ENCODE measurements around the gene INTS12. TPM values are rescaled to one million over a fixed set of nuclear protein-coding genes. Genes with fewer than 3 reads are reported as not detected.

Gene INTS12
- total and polyA plus RNA-seq, 9 donors: 8.2 to 24.9 (median 13.4) TPM

GRCh38 chr4:105683038-105683437 lies 25.5 kb downstream of the INTS12 start:
- Histone ChIP-seq H3K4me1 (ENCODE audit: insufficient read depth) (no peaks in the 10 kb centered on the region), H3K27ac (no peak overlapping the region), H3K36me3 (no peaks in the 10 kb centered on the region), H3K27me3 (no peaks in the 10 kb centered on the region), H3K4me3 (no peak overlapping the region), H3K9me3 (no peaks in the 10 kb centered on the region)
- intact Hi-C loops (cut with DNase I): no loop called here
- TF ChIP-seq EP300 (IDR thresholded peaks at IDR 0.05): no peak
- TF ChIP-seq, protein P1, sequence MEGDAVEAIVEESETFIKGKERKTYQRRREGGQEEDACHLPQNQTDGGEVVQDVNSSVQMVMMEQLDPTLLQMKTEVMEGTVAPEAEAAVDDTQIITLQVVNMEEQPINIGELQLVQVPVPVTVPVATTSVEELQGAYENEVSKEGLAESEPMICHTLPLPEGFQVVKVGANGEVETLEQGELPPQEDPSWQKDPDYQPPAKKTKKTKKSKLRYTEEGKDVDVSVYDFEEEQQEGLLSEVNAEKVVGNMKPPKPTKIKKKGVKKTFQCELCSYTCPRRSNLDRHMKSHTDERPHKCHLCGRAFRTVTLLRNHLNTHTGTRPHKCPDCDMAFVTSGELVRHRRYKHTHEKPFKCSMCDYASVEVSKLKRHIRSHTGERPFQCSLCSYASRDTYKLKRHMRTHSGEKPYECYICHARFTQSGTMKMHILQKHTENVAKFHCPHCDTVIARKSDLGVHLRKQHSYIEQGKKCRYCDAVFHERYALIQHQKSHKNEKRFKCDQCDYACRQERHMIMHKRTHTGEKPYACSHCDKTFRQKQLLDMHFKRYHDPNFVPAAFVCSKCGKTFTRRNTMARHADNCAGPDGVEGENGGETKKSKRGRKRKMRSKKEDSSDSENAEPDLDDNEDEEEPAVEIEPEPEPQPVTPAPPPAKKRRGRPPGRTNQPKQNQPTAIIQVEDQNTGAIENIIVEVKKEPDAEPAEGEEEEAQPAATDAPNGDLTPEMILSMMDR (IDR thresholded peaks at IDR 0.05): no peak
- TF ChIP-seq POLR2A (IDR thresholded peaks at IDR 0.05): no peak
- no peak for DNase-seq
- 71 to 80% (median 74%) methylated on average over 4 of the region's 4 CpGs for WGBS, 3 donors

GRCh38 chr4:105679186-105679585 lies 29.3 kb downstream of the INTS12 start:
- H3K36me3 ChIP-seq: no peaks in the 10 kb centered on the region
- intact Hi-C loops (cut with DNase I): no loop called here
- no peaks in the 10 kb centered on the region for H3K27me3 ChIP-seq
- no peaks in the 10 kb centered on the region for H3K4me1 ChIP-seq (ENCODE audit: insufficient read depth)
- 44 to 74% (median 51%) methylated on average over 2 of the region's 2 CpGs for WGBS, 3 donors
- H3K4me3 ChIP-seq: no peak overlapping the region
- no peaks in the 10 kb centered on the region for H3K9me3 ChIP-seq
- DNase-seq: no peak
- no peak overlapping the region for H3K27ac ChIP-seq
- TF ChIP-seq POLR2A (IDR thresholded peaks at IDR 0.05): no peak
- TF ChIP-seq EP300 (IDR thresholded peaks at IDR 0.05): no peak
- TF ChIP-seq, protein P1 (IDR thresholded peaks at IDR 0.05): no peak

DNA sequence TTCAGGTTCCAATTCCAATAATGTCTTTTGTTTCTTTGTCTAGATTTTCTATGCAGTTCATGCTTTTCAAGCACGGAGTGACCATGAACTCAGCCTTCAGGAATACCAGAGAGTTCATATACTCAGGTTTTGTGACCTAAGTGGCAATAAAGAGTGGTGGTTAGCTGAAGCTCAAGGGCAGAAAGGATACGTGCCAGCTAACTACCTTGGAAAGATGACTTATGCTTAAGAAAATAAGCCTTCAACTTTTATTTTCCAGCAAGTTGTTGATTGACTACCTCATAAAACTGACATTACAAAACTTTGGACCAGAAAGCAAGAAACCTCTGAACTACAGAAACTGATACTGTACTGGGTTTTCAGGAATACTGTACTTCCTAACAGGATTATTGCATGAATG lies 30.8 kb downstream of the INTS12 start:
- no peak for DNase-seq
- no peaks in the 10 kb centered on the region for H3K4me1 ChIP-seq (ENCODE audit: insufficient read depth)
- 65 to 72% (median 68%) methylated on average over 2 of the region's 2 CpGs for whole genome bisulfite sequencing, 3 donors
- TF ChIP-seq EP300 (IDR thresholded peaks at IDR 0.05) (no peak), POLR2A (IDR thresholded peaks at IDR 0.05) (no peak)
- TF ChIP-seq, protein P1 (IDR thresholded peaks at IDR 0.05): no peak
- no peak overlapping the region for H3K27ac ChIP-seq
- intact Hi-C loops (cut with DNase I): no loop called here
- H3K9me3 ChIP-seq: no peaks in the 10 kb centered on the region
- H3K27me3 ChIP-seq: no peaks in the 10 kb centered on the region
- H3K4me3 ChIP-seq: no peak overlapping the region
- no peaks in the 10 kb centered on the region for H3K36me3 ChIP-seq

- no peaks in the 10 kb centered on the region for H3K9me3 ChIP-seq
- no peak overlapping the region for H3K4me3 ChIP-seq
- 73 to 85% (median 76%) methylated on average over 1 of the region's 1 CpG for WGBS, 3 donors
- no peaks in the 10 kb centered on the region for H3K36me3 ChIP-seq
- H3K4me1 ChIP-seq (ENCODE audit: insufficient read depth): no peaks in the 10 kb centered on the region
- intact Hi-C loops (cut with DNase I): no loop called here
- TF ChIP-seq POLR2A (IDR thresholded peaks at IDR 0.05) (no peak), EP300 (IDR thresholded peaks at IDR 0.05) (no peak)
- TF ChIP-seq, protein P1 (IDR thresholded peaks at IDR 0.05): no peak
- DNase-seq: no peak
- no peak overlapping the region for H3K27ac ChIP-seq
- no peaks in the 10 kb centered on the region for H3K27me3 ChIP-seq
Measured at GRCh38 chr4:105674011-105674410, 34.5 kb downstream of the INTS12 start.
